Measurements from ENCODE around the gene DIAPH3. TPM values are rescaled to one million over a fixed set of nuclear protein-coding genes. Genes with fewer than 3 reads are reported as not detected.

DIAPH3 gene
- total RNA-seq, 4 donors from 2014 or later = 0.31 to 2.0 (median 1.1) TPM

- no peak for ATAC-seq (ENCODE audit: low FRiP score)
- TF ChIP-seq, protein P1, sequence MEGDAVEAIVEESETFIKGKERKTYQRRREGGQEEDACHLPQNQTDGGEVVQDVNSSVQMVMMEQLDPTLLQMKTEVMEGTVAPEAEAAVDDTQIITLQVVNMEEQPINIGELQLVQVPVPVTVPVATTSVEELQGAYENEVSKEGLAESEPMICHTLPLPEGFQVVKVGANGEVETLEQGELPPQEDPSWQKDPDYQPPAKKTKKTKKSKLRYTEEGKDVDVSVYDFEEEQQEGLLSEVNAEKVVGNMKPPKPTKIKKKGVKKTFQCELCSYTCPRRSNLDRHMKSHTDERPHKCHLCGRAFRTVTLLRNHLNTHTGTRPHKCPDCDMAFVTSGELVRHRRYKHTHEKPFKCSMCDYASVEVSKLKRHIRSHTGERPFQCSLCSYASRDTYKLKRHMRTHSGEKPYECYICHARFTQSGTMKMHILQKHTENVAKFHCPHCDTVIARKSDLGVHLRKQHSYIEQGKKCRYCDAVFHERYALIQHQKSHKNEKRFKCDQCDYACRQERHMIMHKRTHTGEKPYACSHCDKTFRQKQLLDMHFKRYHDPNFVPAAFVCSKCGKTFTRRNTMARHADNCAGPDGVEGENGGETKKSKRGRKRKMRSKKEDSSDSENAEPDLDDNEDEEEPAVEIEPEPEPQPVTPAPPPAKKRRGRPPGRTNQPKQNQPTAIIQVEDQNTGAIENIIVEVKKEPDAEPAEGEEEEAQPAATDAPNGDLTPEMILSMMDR (IDR thresholded peaks at IDR 0.05) = no peak
Measured at GRCh38 chr13:59734393-59734792, 429.3 kb downstream of the DIAPH3 start.

GRCh38 chr13:59733744-59734143 lies 430.0 kb downstream of the DIAPH3 start:
- DNase-seq (ENCODE audit: low spot score) (no peak), ATAC-seq (ENCODE audit: low FRiP score) (no peak)
- TF ChIP-seq, protein P1 (IDR thresholded peaks at IDR 0.05) = no peak

More at GRCh38 chr13:59734393-59734792, 429.3 kb downstream of the DIAPH3 start:
- no peak for DNase-seq (ENCODE audit: low spot score)

DNA sequence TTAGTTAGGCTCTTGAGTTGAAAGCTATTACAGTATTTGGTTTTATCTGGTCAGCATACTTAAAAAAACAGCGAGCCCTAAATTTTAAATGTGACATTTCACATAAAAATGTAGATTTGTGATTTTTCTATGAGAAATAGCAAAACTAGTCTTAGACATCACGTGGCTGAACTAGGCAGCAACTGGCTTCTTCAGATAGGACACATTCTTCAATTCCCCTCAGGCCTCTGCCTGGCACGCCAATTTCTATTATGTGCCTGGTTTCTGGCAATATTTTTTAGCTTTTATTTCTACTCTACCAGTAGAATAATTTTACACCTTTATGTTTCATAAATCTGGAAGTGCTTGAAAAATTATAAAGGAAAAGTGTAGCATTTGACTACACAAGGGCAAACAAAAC lies 433.7 kb downstream of the DIAPH3 start:
- no peak for ATAC-seq (ENCODE audit: low FRiP score)
- DNase-seq (ENCODE audit: low spot score) = no peak
- TF ChIP-seq, protein P1 (IDR thresholded peaks at IDR 0.05) = no peak

DNA sequence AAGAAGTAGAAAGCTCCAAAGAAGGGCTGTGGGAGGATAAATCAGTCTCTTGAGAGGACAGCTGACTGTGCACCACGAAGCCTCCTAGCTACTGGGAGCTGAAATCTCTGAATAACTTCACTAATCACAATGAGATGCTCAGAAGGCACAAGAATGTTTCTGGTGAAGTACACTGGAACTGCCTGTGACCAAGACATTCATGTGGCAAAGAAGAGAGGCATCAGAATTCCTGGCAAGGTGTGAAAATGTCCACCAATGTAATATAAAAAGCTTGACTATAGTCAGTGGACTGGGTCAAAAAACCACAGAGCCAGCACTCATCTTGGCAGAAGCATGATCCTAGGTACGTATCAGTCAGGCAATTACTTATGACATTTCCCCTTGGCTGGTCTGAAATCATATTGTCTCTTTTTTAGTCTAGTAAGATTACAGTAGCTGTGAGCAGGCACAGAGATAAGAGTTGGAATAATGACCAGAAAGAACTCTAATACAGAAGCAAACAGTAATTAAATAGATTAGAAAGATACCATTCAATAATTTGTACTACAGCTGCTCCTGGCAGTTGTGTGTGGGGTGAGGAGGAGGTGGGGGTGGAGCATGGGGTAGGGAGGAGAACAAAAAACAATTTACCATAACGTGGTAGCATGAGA lies 434.7 kb downstream of the DIAPH3 start:
- TF ChIP-seq, protein P1 (IDR thresholded peaks at IDR 0.05) = no peak
- ATAC-seq (ENCODE audit: low FRiP score) = no peak
- no peak for DNase-seq (ENCODE audit: low spot score)

GRCh38 chr13:59721926-59722910 lies 441.5 kb downstream of the DIAPH3 start:
- DNase-seq (ENCODE audit: low spot score) (no peak), ATAC-seq (ENCODE audit: low FRiP score) (no peak)
- TF ChIP-seq, protein P1 (IDR thresholded peaks at IDR 0.05) = no peak

- TF ChIP-seq, protein P1 (IDR thresholded peaks at IDR 0.05) = no peak
Measured at GRCh38 chr13:59715611-59716010, 448.1 kb downstream of the DIAPH3 start.

More at GRCh38 chr13:59715611-59716010, 448.1 kb downstream of the DIAPH3 start:
- DNase-seq (ENCODE audit: low spot score) (no peak), ATAC-seq (ENCODE audit: low FRiP score) (no peak)

Data from omental fat pad (tissue), 4 donors.